ENCODE measurements around the gene RBM15B. TPM values are rescaled to one million over a fixed set of nuclear protein-coding genes. Genes with fewer than 3 reads are reported as not detected.

Gene RBM15B
- polyA plus RNA-seq, 1 experiment: 11.9 TPM

GRCh38 chr3:51392355-51393133, 1.5 kb downstream of the RBM15B start:
- no peaks in the 10 kb centered on the region for H3K27me3 ChIP-seq (ENCODE audit: control insufficient read depth, insufficient read depth, low read length)
- CTCF ChIA-PET: no interaction called here
- no peak for TF ChIP-seq CTCF (IDR thresholded peaks at IDR 0.05; ENCODE audit: insufficient read depth, low read depth, low read length)
- H3K36me3 ChIP-seq (ENCODE audit: control insufficient read depth, insufficient read depth, low read length): peaks cover 26% of the 10 kb centered on the region
- DNase-seq (ENCODE audit: low read depth): no peak
- POLR2A ChIA-PET: no interaction called here
- H3K4me3 ChIP-seq (ENCODE audit: low read depth, low read length): peak overlapping the region; percentile 68

- DNase-seq (ENCODE audit: low read depth): no peak
- POLR2A ChIA-PET: interaction anchor here (0.6 kb wide), 1 partner anchor 142 kb away, joined by 15 read pairs; no protein-coding TSS in a partner anchor
- no peak for TF ChIP-seq CTCF (IDR thresholded peaks at IDR 0.05; ENCODE audit: insufficient read depth, low read depth, low read length)
- CTCF ChIA-PET: no interaction called here
- Histone ChIP-seq H3K4me3 (ENCODE audit: low read depth, low read length) (no peak overlapping the region), H3K36me3 (ENCODE audit: control insufficient read depth, insufficient read depth, low read length) (peaks cover 26% of the 10 kb centered on the region), H3K27me3 (ENCODE audit: control insufficient read depth, insufficient read depth, low read length) (no peaks in the 10 kb centered on the region)
Observed at GRCh38 chr3:51393134-51393495, 2.0 kb downstream of the RBM15B start.

DNA sequence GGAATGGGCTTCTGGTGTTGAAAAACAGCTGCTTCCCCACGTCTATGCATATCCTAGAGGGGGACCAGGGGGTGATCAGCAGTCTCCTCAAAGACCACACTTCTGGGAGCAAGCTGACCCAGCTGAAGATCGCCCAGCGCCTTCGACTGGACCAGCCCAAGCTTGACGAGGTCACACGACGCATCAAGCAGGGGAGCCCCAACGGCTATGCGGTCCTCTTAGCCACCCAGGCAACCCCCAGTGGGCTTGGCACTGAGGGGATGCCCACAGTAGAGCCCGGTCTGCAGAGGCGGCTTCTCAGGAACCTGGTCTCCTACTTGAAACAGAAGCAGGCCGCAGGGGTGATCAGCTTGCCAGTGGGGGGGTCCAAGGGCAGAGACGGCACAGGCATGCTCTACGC, 2.5 kb downstream of the RBM15B start:
- H3K36me3 ChIP-seq (ENCODE audit: control insufficient read depth, insufficient read depth, low read length): peaks cover 26% of the 10 kb centered on the region
- POLR2A ChIA-PET: interaction anchor here (0.6 kb wide), 2 partner anchors 142 to 265 kb away, joined by 4 to 15 read pairs; no protein-coding TSS in a partner anchor
- DNase-seq (ENCODE audit: low read depth): no peak
- H3K4me3 ChIP-seq (ENCODE audit: low read depth, low read length): no peak overlapping the region
- H3K27me3 ChIP-seq (ENCODE audit: control insufficient read depth, insufficient read depth, low read length): no peaks in the 10 kb centered on the region
- no peak for TF ChIP-seq CTCF (IDR thresholded peaks at IDR 0.05; ENCODE audit: insufficient read depth, low read depth, low read length)
- CTCF ChIA-PET: no interaction called here

DNA sequence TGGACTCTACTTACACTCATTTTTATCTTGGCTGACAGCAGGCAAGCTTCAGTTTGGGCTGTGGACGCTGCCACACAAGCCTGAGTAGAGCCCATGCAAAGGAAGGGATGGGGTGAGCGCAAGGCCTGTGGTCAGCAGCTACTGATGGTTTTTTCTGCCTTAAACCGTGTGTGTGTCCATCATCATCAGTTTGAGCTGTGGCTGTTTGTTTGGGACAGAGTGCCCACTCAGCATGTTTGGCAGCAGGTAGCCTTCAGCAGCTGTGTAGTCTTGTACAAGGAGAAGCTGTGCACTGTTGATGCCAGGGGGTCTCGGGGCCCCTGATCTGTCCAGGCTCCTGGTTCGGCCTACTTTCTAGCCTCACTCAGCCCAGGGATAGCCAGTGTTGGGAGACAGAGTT, 3.5 kb downstream of the RBM15B start:
- peaks cover 24% of the 10 kb centered on the region for H3K36me3 ChIP-seq (ENCODE audit: control insufficient read depth, insufficient read depth, low read length)
- H3K27me3 ChIP-seq (ENCODE audit: control insufficient read depth, insufficient read depth, low read length): no peaks in the 10 kb centered on the region
- H3K4me3 ChIP-seq (ENCODE audit: low read depth, low read length): no peak overlapping the region
- CTCF ChIA-PET: no interaction called here
- DNase-seq (ENCODE audit: low read depth): no peak
- TF ChIP-seq CTCF (IDR thresholded peaks at IDR 0.05; ENCODE audit: insufficient read depth, low read depth, low read length): no peak
- POLR2A ChIA-PET: no interaction called here

DNA sequence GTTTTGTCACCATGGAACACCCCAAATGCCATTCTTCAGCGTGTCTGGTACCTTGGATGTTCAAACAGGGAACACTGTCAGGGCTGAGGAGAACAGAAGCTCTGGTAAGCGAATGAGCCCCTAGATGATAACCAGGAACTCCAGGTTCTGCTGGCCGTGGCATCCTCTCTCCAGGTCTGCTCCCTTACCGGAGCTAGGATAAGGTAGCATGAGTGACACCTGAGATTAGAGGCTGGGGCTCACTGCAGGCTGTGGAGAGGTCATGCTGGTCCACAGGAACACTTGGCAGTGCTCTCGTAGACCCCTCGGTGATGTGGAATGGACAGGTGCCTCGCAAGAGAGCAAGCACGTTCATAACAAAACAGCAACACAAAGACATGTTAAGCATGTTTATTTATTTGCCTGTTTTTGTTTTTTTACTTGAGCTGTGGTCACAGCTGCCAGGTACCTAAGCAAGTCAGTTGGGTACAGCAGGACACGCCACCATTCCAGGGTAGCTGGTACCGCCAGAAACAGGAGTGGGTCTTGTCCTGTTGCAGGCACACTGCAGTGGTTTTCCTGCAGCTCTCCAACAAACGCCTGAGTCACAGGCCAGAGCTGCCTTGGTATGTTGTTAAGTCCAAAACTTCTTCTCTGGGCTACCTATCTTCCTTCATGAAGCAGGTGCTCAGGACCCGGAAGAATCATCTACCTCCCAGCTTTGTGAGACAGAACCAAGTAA, 4.6 kb downstream of the RBM15B start:
- TF ChIP-seq CTCF (IDR thresholded peaks at IDR 0.05; ENCODE audit: insufficient read depth, low read depth, low read length): no peak
- no peak for DNase-seq (ENCODE audit: low read depth)
- ChIA-PET POLR2A (interaction anchor here (0.6 kb wide), 1 partner anchor 147 kb away, joined by 4 read pairs; no protein-coding TSS in a partner anchor), CTCF (interaction anchor here (0.8 kb wide), 1 partner anchor 39 kb away, joined by 3 read pairs; no protein-coding TSS in a partner anchor)
- no peak overlapping the region for H3K4me3 ChIP-seq (ENCODE audit: low read depth, low read length)
- no peaks in the 10 kb centered on the region for H3K27me3 ChIP-seq (ENCODE audit: control insufficient read depth, insufficient read depth, low read length)
- peaks cover 26% of the 10 kb centered on the region for H3K36me3 ChIP-seq (ENCODE audit: control insufficient read depth, insufficient read depth, low read length)

Measured in BJ (cell line).